ENCODE data around the gene HIP1R. TPM values are rescaled to one million over a fixed set of nuclear protein-coding genes. Genes with fewer than 3 reads are reported as not detected.

HIP1R gene
- total RNA-seq, 1 donor from 2014 or later = 61.1 TPM

GRCh38 chr12:122852336-122853275 lies 17.3 kb downstream of the HIP1R start:
- no peak for DNase-seq (ENCODE audit: low spot score, unreplicated experiment)
- Mint-ChIP-seq H3K27me3 (no peaks in the 10 kb centered on the region), H3K4me3 (ENCODE audit: low read depth) (no peak overlapping the region)

GRCh38 chr12:122853582-122854245 lies 18.5 kb downstream of the HIP1R start:
- H3K9me3 Mint-ChIP-seq (ENCODE audit: low read depth) = no peaks in the 10 kb centered on the region

More at GRCh38 chr12:122852336-122853275, 17.3 kb downstream of the HIP1R start:
- no peak for TF ChIP-seq CTCF (IDR thresholded peaks at IDR 0.05; ENCODE audit: unreplicated experiment)
- H3K36me3 Mint-ChIP-seq (ENCODE audit: insufficient read depth) = peaks cover 5% of the 10 kb centered on the region
- peak overlapping the region; percentile 9 for H3K27ac Mint-ChIP-seq
- H3K4me1 Mint-ChIP-seq (ENCODE audit: low read depth) = no peaks in the 10 kb centered on the region
- H3K9me3 Mint-ChIP-seq (ENCODE audit: low read depth) = no peaks in the 10 kb centered on the region

GRCh38 chr12:122854554-122854953 lies 19.3 kb downstream of the HIP1R start:
- DNase-seq (ENCODE audit: low spot score, unreplicated experiment) = no peak
- H3K9me3 Mint-ChIP-seq (ENCODE audit: low read depth) = no peaks in the 10 kb centered on the region
- no peak for TF ChIP-seq CTCF (IDR thresholded peaks at IDR 0.05; ENCODE audit: unreplicated experiment)
- H3K4me1 Mint-ChIP-seq (ENCODE audit: low read depth) = no peaks in the 10 kb centered on the region
- no peaks in the 10 kb centered on the region for H3K27me3 Mint-ChIP-seq
- H3K27ac Mint-ChIP-seq = no peak overlapping the region
- H3K4me3 Mint-ChIP-seq (ENCODE audit: low read depth) = no peak overlapping the region
- peaks cover 4% of the 10 kb centered on the region for H3K36me3 Mint-ChIP-seq (ENCODE audit: insufficient read depth)

More at GRCh38 chr12:122853582-122854245, 18.5 kb downstream of the HIP1R start:
- no peaks in the 10 kb centered on the region for H3K4me1 Mint-ChIP-seq (ENCODE audit: low read depth)
- peaks cover 5% of the 10 kb centered on the region for H3K36me3 Mint-ChIP-seq (ENCODE audit: insufficient read depth)
- DNase-seq (ENCODE audit: low spot score, unreplicated experiment) = no peak
- no peak overlapping the region for H3K27ac Mint-ChIP-seq
- no peak for TF ChIP-seq CTCF (IDR thresholded peaks at IDR 0.05; ENCODE audit: unreplicated experiment)
- no peaks in the 10 kb centered on the region for H3K27me3 Mint-ChIP-seq
- H3K4me3 Mint-ChIP-seq (ENCODE audit: low read depth) = no peak overlapping the region

GRCh38 chr12:122855071-122855829 lies 20.0 kb downstream of the HIP1R start:
- H3K4me1 Mint-ChIP-seq (ENCODE audit: low read depth) = no peaks in the 10 kb centered on the region
- H3K27ac Mint-ChIP-seq = peak overlapping the region; percentile 76
- no peaks in the 10 kb centered on the region for H3K36me3 Mint-ChIP-seq (ENCODE audit: insufficient read depth)
- H3K4me3 Mint-ChIP-seq (ENCODE audit: low read depth) = no peak overlapping the region
- no peaks in the 10 kb centered on the region for H3K27me3 Mint-ChIP-seq
- no peak for DNase-seq (ENCODE audit: low spot score, unreplicated experiment)
- TF ChIP-seq CTCF (IDR thresholded peaks at IDR 0.05; ENCODE audit: unreplicated experiment) = no peak
- H3K9me3 Mint-ChIP-seq (ENCODE audit: low read depth) = no peaks in the 10 kb centered on the region

All from progenitor cell of endocrine pancreas (in vitro differentiated cells).